BE2C (cell line): Measurements from ENCODE around the gene COL13A1.

Source experiments
- DNase-seq: peaks from one replicate; pipeline ENCODE4 v3.0.0-alpha.2; 2020
- H3K27me3 ChIP-seq: fragments of 250-450 bp; sonication (Bioruptor Pico); 2 replicates; pipeline ENCODE4 v1.5.1; 2020; ENCODE audit warnings: mild to moderate bottlenecking
- H3K36me3 ChIP-seq: fragments of 250-450 bp; sonication (Bioruptor Pico); 2 replicates; pipeline ENCODE4 v1.5.1; 2020; ENCODE audit warnings: mild to moderate bottlenecking
- H3K4me1 ChIP-seq: fragments of 250-450 bp; sonication (Bioruptor Pico); 2 replicates; pipeline ENCODE4 v1.5.1; 2020
- H3K4me3 ChIP-seq: 2 replicates; pipeline ENCODE4 v1.5.1; 2011; ENCODE audit warnings: low read depth, low read length
- H3K9me3 ChIP-seq: fragments of 250-450 bp; sonication (Bioruptor Pico); 2 replicates; pipeline ENCODE4 v1.5.1; 2020
- TF ChIP-seq, protein P1 (sequence below): IDR thresholded peaks from 2 replicates; pipeline ENCODE4 v1.5.1; 2012; ENCODE audit warnings: mild to moderate bottlenecking, low read depth, low read length

Gene COL13A1

DNA sequence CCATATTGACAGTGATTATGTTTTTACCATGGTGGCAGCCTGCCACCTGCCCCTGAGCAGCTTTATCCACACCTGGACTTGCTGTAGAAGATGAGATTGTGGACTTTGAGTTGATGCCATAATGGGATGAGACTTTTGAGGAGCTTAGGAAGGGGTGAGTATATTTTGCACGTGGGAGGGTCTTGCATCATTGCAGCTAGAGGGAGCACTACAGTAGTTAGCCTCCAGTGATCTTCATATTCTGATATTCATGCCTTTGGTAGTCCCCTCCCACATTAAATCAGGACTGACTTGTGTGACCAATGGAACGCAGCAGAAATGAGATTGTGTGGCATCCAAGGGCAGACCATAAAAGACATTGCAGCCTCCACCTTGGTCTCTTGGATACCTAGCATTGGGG is 18.2 kb upstream of the COL13A1 start:
- H3K27me3 ChIP-seq, result no peaks in the 10 kb centered on the region; the same call in 1 of the 2 replicates
- no peaks in the 10 kb centered on the region for H3K4me1 ChIP-seq
- H3K4me3 ChIP-seq, result no peak overlapping the region
- TF ChIP-seq, protein P1, sequence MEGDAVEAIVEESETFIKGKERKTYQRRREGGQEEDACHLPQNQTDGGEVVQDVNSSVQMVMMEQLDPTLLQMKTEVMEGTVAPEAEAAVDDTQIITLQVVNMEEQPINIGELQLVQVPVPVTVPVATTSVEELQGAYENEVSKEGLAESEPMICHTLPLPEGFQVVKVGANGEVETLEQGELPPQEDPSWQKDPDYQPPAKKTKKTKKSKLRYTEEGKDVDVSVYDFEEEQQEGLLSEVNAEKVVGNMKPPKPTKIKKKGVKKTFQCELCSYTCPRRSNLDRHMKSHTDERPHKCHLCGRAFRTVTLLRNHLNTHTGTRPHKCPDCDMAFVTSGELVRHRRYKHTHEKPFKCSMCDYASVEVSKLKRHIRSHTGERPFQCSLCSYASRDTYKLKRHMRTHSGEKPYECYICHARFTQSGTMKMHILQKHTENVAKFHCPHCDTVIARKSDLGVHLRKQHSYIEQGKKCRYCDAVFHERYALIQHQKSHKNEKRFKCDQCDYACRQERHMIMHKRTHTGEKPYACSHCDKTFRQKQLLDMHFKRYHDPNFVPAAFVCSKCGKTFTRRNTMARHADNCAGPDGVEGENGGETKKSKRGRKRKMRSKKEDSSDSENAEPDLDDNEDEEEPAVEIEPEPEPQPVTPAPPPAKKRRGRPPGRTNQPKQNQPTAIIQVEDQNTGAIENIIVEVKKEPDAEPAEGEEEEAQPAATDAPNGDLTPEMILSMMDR, result peak; percentile 22; the same call in 1 of the 2 replicates
- no peak for DNase-seq
- no peaks in the 10 kb centered on the region for H3K9me3 ChIP-seq
- no peaks in the 10 kb centered on the region for H3K36me3 ChIP-seq

DNA sequence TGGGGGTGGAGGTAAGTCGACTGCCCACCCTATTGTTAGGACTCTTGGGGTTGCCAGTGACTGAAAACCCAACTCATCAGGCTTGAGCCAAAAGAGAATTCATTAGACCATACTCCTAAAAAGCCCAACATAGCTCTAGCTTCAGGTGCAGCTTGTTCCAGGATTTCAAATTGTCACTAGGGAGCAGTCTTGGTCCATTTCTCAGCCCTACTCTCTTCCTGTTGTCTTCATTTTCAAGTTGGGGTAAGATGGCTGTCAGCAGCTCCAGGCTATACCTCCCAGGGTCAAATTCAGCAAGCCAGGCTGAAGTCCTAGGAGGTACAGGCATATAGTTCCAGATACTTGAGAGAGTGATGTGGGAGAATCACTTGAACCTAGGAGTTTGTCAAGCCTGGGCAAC is 14.9 kb upstream of the COL13A1 start:
- no peaks in the 10 kb centered on the region for H3K36me3 ChIP-seq

DNA sequence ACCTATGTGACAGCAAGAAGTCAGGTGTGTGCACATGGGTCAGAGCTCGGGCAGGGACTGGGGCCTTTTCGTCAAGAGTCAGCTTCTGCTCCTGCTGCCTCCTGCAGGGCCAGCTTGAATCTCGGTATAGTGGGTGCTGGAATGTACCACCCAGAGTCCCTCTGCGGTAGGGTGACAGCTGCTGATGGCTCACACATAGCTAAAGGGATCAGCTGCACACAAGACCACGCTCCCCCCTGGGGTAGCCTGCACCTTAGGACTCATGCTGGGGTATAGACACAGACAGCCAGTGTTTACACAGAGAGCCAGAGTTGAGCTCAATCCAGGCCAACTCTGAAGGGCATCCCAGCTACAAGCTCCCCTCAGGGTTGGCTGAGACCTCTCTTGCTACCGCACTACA is 14.0 kb upstream of the COL13A1 start:
- TF ChIP-seq, protein P1, result no peak
- Histone ChIP-seq H3K4me1 (no peaks in the 10 kb centered on the region), H3K36me3 (no peaks in the 10 kb centered on the region), H3K27me3 (no peaks in the 10 kb centered on the region; the same call in 1 of the 2 replicates), H3K4me3 (no peak overlapping the region), H3K9me3 (no peaks in the 10 kb centered on the region)
- DNase-seq, result no peak

More for the DNA sequence above, 14.9 kb upstream of the COL13A1 start:
- Histone ChIP-seq H3K9me3 (no peaks in the 10 kb centered on the region), H3K4me1 (no peaks in the 10 kb centered on the region), H3K4me3 (no peak overlapping the region), H3K27me3 (no peaks in the 10 kb centered on the region; the same call in 1 of the 2 replicates)
- no peak for DNase-seq
- TF ChIP-seq, protein P1, result no peak

DNA sequence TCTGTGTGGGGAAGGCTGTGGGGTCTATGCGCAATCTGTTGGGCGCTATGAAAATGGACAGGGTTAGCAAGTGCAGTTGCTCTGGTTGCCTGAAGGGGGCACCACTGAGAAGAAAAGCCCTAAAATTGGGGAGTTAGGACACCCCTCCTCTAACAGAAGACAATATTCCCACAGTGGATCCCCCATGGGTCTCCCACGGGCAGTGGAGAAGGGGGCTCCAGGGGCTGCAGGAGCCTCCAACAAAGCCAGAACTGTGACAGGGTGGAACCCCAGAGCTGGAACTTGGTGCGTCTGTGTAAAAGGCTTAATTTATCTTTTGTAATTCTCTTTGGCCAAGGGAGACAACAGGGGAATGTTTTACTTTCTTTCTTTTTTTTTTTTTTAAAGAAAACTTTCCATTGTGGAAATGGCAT is 12.5 kb upstream of the COL13A1 start:
- TF ChIP-seq, protein P1, result peak; percentile 75
- Histone ChIP-seq H3K27me3 (no peaks in the 10 kb centered on the region), H3K9me3 (no peaks in the 10 kb centered on the region), H3K4me3 (no peak overlapping the region), H3K36me3 (no peaks in the 10 kb centered on the region), H3K4me1 (no peaks in the 10 kb centered on the region)
- no peak for DNase-seq

DNA sequence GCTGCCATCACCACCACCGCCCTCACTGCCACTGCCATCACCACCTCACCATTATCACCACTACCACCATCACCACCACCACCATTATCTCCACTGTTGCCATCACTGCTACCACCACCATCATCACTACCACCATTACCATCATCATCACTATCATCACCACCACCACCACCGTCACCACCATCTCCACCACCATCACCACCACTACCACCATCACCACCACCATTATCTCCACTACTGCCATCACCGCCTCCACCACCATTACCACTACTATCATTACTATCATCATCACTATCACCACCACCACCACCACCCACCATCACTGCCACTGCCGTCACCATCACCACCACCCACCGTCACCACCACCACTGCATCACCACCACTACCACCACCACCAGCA is 9.9 kb upstream of the COL13A1 start:
- no peaks in the 10 kb centered on the region for H3K27me3 ChIP-seq
- H3K4me1 ChIP-seq, result no peaks in the 10 kb centered on the region
- DNase-seq, result no peak
- no peak overlapping the region for H3K4me3 ChIP-seq
- H3K36me3 ChIP-seq, result no peaks in the 10 kb centered on the region
- TF ChIP-seq, protein P1, result no peak
- H3K9me3 ChIP-seq, result no peaks in the 10 kb centered on the region; the same call in 1 of the 2 replicates

DNA sequence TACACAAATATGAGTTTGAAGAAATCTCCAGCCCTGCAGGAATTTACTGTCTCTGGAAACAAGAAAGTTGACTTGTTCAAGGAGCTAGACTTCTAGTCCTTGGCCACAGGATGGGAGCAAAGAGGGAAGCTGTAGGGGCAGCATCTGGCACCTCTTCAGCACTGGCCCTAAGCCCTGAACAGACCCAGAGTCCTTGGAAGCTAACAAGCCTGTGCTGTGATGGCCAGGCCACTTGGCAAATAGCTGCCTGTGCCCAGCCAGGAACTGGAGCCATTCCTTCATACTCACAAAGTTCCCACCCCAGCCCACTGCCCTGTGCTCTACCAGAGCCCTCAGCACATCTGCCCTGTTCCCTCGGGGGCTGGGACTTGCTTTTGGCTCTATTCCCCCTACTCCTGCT is 9.4 kb upstream of the COL13A1 start:
- Histone ChIP-seq H3K27me3 (no peaks in the 10 kb centered on the region), H3K36me3 (no peaks in the 10 kb centered on the region), H3K4me1 (no peaks in the 10 kb centered on the region), H3K9me3 (no peaks in the 10 kb centered on the region; the same call in 1 of the 2 replicates), H3K4me3 (no peak overlapping the region)
- DNase-seq, result no peak
- TF ChIP-seq, protein P1, result no peak
